KG1 (cell line): ENCODE data around the gene ZNF277.
"Not testable (repeated sequence)": the region's sequence is repeated elsewhere in the genome, so short reads cannot be mapped to it uniquely, and the experiment has no call there.

Source experiments
- DNase-seq: peaks from one replicate; lab custom pipeline; 2025; lab: John Stamatoyannopoulos, UW

The ZNF277 gene

GRCh38 chr7:112293416-112293815 is 86.9 kb downstream of the ZNF277 start:
- DNase-seq: no peak

- DNase-seq: no peak
Measured at GRCh38 chr7:112296432-112296831, 89.9 kb downstream of the ZNF277 start.

- DNase-seq: no peak
Measured at GRCh38 chr7:112297681-112298080, 91.2 kb downstream of the ZNF277 start.

GRCh38 chr7:112298543-112299100 is 92.1 kb downstream of the ZNF277 start:
- DNase-seq: no peak

- DNase-seq: no peak
Measured at GRCh38 chr7:112300072-112300471, 93.6 kb downstream of the ZNF277 start.

- DNase-seq: no peak
Measured at GRCh38 chr7:112300831-112301407, 94.4 kb downstream of the ZNF277 start.

GRCh38 chr7:112302566-112302965 is 96.1 kb downstream of the ZNF277 start:
- no peak for DNase-seq

- DNase-seq: no peak
Measured at GRCh38 chr7:112306903-112307302, 100.4 kb downstream of the ZNF277 start.

- DNase-seq: no peak
Measured at GRCh38 chr7:112307506-112307905, 101.0 kb downstream of the ZNF277 start.

GRCh38 chr7:112308974-112309373 is 102.5 kb downstream of the ZNF277 start:
- no peak for DNase-seq

GRCh38 chr7:112316803-112317202 is 110.3 kb downstream of the ZNF277 start:
- DNase-seq: not testable (repeated sequence)

- DNase-seq: no peak
Measured at GRCh38 chr7:112322070-112322469, 115.6 kb downstream of the ZNF277 start.

- no peak for DNase-seq
Measured at GRCh38 chr7:112327566-112327965, 121.1 kb downstream of the ZNF277 start.

- no peak for DNase-seq
Measured at GRCh38 chr7:112331492-112331891, 125.0 kb downstream of the ZNF277 start.

GRCh38 chr7:112334366-112334765 is 127.9 kb downstream of the ZNF277 start:
- no peak for DNase-seq

GRCh38 chr7:112336261-112336660 is 129.8 kb downstream of the ZNF277 start:
- DNase-seq: no peak

GRCh38 chr7:112336936-112337576 is 130.6 kb downstream of the ZNF277 start:
- no peak for DNase-seq

- DNase-seq: no peak
Measured at GRCh38 chr7:112337892-112338291, 131.4 kb downstream of the ZNF277 start.

- DNase-seq: no peak
Measured at GRCh38 chr7:112338786-112339185, 132.3 kb downstream of the ZNF277 start.

GRCh38 chr7:112341464-112341863 is 135.0 kb downstream of the ZNF277 start:
- DNase-seq: no peak

- no peak for DNase-seq
Measured at GRCh38 chr7:112346381-112347060, 140.0 kb downstream of the ZNF277 start.

GRCh38 chr7:112347088-112347487 is 140.6 kb downstream of the ZNF277 start:
- DNase-seq: no peak

GRCh38 chr7:112350585-112350984 is 144.1 kb downstream of the ZNF277 start:
- DNase-seq: no peak
